GM10847 (cell line): Measurements from ENCODE around the gene DDIT3.
A peak's percentile ranks its signal among the peaks of the same experiment; 100 is the strongest.

ENCODE experiments used
- POLR2A ChIP-seq: IDR thresholded peaks from 2 replicates; pipeline ENCODE4 v1.6.1; 2011; ENCODE audit not compliant: insufficient read length; ENCODE audit errors: extremely low read depth

DDIT3 gene

DNA sequence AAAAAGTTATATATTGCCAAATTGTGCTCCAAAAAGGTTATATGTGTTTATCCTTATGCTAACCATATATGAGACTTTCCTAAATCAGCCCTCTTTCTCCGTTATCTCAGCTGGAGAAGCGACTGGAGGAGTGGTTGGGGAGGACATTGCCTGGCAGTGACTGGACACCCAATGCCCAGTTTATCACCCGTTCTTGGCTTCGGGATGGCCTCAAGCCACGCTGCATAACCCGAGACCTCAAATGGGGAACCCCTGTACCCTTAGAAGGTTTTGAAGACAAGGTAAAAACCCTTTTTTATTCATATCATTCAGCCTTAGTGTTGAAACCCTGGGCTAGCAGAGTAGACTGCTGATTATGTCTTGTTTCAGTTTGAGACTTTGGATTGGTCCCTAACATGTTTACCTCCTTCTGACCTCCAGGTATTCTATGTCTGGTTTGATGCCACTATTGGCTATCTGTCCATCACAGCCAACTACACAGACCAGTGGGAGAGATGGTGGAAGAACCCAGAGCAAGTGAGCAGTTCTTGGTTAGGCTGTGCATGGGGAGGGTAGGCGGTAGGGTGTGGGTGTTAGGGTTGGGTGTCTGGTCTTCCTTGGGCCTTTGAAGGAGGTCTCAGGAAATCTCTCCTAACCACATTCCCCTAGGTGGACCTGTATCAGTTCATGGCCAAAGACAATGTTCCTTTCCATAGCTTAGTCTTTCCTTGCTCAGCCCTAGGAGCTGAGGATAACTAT lies 8.6 kb downstream of the DDIT3 start:
- TF ChIP-seq POLR2A = no peak

DNA sequence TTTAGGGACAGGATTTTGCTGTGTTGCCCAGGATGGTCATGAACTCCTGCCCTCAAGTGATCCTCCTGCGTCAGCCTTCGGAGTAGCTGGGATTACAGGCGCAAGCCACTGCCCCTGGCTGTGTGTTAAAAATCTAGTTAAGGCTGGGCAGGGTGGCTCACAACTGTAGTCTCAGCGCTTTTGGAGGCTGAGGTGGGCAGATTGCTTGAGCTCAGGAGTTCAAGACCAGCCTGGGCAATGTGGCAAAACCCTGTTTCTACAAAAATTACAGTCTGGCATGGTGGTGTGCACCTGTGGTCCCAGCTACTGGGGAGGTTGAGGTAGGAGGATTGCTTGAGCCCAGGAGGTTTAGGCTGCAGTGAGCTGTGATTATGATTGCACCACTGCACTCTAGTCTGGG lies 9.2 kb downstream of the DDIT3 start:
- no peak for TF ChIP-seq POLR2A

DNA sequence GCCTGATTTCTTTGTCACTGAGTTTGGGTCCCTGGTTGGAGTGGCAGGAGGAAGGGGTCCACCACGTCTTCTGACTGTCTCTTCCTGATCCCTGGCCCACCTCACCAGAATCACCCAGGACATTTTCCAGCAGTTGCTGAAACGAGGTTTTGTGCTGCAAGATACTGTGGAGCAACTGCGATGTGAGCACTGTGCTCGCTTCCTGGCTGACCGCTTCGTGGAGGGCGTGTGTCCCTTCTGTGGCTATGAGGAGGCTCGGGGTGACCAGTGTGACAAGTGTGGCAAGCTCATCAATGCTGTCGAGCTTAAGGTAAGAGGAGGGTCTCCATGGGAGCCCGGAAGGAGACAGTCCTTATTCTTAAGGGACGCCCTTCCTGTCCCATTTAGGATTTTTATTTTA lies 20.1 kb downstream of the DDIT3 start:
- TF ChIP-seq POLR2A = no peak

DNA sequence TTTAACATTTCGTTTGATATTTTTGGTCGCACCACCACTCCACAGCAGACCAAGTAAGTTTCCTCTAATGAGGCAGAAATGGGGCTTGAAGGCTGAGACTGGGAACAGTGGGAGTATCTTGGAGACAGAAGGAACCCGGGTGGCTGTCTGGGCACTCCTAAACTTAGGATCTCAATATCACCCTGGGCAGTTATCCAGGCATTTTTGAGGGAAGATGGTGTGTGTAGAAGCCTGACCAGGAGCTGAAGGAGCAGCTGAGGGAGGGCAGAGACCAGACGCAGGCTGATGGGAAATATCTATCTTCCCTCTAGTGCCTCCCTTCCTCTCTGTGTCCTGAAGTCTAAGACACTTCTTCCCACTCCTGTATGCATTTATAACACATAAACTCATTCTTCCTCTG lies 21.7 kb downstream of the DDIT3 start:
- TF ChIP-seq POLR2A = no peak

DNA sequence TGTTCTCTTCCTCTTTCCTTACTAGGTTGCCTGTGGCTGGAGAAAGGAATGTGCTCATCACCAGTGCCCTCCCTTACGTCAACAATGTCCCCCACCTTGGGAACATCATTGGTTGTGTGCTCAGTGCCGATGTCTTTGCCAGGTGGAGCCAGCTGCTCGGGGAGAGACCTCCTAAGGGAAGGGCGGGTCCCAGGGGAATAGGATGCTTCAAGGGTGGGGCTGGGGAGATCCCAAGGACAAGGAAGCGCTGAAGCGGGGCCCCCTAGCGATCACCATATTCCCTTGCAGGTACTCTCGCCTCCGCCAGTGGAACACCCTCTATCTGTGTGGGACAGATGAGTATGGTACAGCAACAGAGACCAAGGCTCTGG lies 22.2 kb downstream of the DDIT3 start:
- TF ChIP-seq POLR2A = no peak

DNA sequence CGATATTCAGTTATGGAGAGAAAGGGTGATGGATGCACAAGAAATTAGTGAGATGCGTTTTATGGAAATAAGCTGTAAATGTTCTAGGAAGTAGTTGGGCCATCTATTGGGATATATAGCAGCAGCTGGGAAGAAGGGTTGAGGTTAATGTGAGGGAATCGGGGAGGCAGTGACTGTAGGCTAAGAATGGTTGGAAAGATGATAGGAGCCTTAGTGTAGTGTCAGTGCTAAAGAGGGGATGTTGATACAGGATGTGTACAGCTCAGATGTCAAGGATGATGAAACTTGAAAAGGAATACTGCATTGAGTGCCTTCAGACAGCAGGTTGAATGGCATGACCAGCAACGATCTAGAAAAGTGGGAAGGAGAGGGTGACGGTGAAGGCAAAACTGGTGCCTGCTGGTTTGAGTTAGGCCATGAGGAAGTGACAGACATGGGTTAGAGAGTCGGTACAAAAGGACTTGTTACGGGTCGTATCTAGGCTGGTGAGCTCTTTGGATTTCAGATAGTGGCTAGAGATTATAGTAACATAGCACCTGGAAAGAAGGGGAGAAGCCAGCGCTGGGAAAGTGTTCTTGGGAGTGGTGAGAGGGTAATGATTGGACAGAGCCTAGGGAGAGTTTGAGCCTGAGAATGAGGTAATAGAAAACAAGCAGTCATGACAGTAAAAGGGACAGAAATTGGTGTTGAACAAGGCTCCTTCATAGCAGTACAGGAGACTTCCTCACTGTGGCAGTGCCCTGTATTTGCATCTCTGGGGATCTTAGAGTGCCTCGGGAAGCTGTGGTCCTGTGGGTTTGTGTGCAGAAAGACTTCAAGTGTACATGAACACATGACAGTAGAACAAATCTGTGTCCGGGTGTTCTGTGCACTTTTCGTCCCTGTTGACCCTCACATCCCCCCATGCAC lies 22.8 kb downstream of the DDIT3 start:
- no peak for TF ChIP-seq POLR2A

DNA sequence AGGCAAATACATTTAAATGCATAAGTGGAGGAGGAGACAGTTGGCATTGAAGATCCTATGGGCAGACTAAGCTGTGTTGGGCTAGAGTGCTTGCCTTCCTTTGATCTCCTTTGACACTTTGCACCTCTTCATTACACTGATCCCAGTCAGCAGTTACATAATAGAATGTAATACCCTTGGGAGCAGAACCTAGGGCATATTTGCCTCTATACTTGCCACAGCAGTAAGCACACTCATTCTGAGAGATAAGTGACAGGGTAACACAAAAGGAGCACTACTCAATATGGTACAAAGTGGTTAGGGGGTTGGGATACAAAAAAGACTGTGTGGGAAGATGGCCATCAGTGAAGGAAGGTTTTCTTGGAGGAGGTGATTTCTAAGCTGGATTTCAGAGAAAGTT lies 23.5 kb downstream of the DDIT3 start:
- no peak for TF ChIP-seq POLR2A

DNA sequence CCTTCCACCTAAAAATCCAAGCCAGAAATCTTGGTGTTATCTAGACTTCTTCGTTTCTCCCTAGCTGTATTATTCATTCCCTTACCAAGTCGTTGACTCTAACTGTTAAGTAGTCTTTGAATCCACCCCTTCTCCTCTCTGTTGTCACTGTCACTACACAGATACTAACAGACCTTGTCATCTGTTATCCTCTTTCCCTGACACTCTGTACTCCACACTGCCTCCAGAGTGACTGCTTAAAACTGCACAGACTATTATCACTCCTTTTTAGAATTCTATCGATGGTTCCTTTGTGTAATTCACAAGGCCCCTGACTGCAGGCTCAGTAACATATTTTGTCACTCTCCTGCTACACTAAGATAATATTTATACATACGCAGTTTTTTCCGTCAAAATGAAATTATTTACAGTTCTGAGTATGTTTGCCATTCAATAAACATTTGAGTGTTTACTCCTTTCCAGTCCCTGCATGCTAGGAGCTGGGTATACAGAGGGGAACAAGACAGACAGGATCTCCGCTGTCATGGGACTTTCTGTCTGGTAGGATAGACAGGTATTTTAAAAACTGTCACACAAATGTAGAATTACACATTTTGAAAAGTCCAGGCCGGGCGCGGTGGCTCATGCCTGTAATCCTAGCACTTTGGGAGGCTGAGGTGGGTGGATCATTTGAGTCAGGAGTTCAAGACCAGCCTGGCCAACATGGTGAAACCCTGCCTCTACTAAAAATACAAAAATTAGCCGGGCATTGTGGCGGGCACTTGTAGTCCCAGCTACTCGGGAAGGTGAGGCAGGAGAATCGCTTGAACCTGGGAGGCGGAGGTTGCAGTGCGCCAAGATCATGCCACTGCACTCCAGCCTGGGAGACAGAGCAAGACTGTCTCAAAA lies 28.7 kb downstream of the DDIT3 start:
- TF ChIP-seq POLR2A = no peak

DNA sequence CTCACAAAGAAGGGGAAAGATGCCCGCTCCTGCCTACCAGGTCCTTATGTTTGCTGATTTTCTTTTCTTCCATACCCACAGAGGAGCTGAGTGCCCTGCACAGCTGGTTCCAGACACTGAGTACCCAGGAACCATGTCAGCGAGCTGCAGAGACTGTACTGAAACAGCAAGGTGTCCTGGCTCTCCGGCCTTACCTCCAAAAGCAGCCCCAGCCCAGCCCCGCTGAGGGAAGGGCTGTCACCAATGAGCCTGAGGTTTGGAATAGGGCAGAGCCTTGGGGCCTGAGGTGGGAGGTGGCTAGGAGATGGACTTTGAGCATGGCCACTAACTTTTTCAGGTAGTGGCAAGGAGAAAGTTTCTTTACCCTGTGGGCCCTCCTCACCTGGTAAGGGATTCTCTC lies 30.2 kb downstream of the DDIT3 start:
- TF ChIP-seq POLR2A = no peak

DNA sequence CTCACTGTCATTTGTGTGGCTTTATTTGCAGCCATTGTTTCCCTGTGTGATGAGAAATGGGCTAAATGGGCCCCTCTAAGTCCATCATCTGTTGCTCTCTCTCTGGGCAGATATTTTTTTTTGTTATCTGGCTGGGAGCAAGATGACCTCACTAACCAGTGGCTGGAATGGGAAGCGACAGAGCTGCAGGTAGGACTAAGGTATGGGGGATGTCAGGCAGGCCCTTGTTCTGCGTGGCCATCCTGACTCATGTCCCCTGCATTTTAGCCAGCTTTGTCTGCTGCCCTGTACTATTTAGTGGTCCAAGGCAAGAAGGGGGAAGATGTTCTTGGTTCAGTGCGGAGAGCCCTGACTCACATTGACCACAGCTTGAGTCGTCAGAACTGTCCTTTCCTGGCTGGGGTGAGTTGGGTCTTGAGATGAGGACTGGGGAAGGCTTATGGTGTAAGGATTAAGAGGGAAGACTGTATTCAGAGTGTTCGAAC lies 31.1 kb downstream of the DDIT3 start:
- TF ChIP-seq POLR2A = no peak

DNA sequence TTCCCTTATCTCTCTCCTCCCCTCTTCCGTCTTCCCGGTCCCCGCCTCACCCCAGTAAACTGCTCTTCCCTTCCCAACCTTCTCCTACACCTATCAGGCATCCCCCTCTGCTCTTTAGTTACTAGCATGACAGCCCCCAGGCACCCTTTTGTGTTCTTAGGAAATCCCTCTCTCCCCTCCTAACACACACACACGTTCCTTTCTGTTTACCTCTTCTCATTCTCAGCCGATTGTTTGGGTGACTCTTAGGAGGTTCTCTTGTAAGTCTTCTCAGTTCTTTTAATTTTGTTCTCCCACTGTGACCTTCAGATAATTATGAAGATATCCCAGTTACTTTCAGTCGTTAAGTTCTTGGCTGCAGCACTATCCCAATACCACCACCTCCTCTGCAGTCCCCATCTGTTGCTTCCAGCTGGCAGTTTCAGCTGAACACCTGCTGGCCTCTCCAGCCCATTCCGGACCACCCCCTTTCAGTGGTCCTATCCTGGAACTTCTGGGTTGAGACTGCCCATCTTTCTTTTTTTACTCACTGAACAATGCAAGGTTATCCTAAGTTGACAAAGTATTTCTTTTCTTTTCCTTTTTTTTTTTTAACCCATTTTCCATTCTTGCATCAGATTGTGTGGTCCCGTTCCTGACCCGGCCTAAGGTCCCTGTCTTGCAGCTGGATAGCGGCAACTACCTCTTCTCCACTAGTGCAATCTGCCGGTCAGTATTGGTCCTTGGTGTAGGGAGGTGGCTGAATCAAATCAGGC lies 31.7 kb downstream of the DDIT3 start:
- no peak for TF ChIP-seq POLR2A

DNA sequence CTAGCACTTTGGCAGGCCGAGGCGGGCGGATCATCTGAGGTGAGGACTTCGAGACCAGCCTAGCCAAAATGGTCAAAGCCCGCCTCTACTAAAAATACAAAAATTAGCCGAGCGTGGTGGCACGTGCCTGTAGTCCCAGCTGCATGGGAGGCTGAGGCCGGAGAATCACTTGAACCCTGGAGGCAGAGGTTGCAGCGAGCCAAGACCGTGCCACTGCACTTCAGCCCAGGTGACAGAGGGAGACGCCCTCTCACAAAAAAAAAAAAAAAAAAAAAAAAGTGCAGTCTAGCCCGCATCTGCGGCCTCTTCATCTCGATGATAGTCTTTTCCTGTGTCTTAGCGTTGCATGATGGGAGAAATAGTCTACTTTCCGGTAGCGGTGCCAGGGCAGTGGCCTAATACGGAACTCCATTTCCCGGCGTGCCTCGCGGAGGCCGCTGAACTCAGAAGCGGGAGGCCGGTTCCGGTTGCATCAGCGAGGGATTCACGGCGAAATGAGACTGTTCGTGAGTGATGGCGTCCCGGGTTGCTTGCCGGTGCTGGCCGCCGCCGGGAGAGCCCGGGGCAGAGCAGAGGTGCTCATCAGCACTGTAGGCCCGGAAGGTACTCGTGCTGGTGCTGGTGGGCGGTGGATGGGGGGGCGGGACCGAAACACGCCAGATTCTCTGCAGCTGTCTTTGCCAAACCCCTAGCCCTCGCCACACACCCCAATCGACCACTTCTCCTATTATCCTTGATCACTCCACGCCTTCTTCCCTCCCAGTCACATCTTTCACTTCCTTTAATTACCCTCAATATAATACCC lies 32.5 kb downstream of the DDIT3 start, which contains the start of gene MARS1:
MARS1 (plus strand) TSS at position 472 of the 805 bp plus-strand sequence; CDS start at position 495, 23 bp downstream.
- TF ChIP-seq POLR2A = peak; percentile 69

DNA sequence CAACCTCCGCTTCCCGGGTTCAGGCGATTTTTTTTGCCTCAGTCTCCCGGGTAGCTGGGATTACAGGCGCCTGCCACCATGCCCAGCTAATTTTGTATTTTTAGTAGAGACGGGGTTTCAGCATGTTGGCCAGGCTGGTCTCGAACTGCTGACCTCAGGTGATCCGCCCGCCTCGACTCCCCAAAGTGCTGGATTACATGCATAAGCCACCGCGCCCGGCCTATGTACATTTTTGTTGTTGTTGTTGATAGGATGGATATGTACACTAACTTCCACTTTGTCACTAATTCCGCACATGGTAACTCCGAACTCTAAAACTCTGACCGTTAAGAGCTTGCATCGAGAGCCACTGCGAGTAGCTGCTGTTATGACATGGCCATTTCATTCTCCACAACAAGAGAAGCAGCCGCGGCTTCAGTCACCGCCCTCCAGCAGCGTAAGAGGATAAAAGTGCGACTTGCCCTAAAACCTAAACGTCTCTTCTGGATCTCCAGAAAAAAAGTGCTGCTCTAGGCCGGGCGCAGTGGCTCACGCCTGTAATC lies 33.2 kb downstream of the DDIT3 start:
- TF ChIP-seq POLR2A = no peak

DNA sequence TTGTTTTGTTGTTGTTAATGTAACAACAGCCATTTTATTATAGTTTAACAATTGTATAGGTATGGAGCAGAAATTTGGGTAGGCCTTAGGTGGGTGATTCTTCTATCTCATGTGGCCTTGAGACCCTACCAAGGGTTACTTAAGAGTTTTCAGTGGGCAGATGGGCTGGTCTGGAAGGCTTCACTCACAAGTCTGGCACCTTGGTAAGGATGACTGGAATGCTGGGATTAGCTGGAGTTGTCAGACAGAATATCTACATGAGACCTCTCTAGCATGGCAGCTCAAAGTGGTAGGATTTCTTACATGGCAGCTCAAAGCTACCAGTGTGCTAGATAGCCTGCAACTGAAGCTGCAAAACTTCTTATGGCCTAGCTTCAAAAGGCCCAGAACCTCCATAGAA lies 34.6 kb downstream of the DDIT3 start:
- no peak for TF ChIP-seq POLR2A

DNA sequence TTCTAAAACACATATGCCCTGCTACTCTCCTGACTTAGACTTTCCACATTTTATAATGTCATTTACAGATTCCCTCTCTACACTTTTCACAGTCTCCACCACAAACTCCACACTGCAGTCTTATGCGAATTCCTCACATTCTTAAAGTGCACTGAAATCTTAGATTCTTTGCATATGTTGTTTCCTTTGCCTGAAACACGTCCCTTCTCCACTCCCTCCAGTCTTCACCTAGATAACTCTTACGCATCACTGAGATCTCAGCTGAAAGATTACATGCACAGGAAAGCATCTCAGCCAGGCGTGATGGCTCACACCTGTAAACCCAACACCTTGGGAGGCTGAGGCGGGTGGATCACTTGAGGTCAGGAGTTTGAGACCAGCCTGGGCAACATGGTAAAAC lies 36.8 kb downstream of the DDIT3 start:
- no peak for TF ChIP-seq POLR2A
